ENCODE data around the gene CCDC6. TPM values are rescaled to one million over a fixed set of nuclear protein-coding genes. Genes with fewer than 3 reads are reported as not detected.
A peak's percentile ranks its signal among the peaks of the same experiment; 100 is the strongest.
"Not testable (repeated sequence)": the region's sequence is repeated elsewhere in the genome, so short reads cannot be mapped to it uniquely, and the experiment has no call there.

The CCDC6 gene
- 28.1 TPM for total RNA-seq (ENCODE audit: unreplicated experiment)
- long read RNA-seq, full-length matches to known transcripts: 1 of 1 reads
- long read RNA-seq, partial matches to known transcripts: 0 of 1 reads
- long read RNA-seq, other reads (novel, unspliced or antisense): 0 of 1 reads

DNA sequence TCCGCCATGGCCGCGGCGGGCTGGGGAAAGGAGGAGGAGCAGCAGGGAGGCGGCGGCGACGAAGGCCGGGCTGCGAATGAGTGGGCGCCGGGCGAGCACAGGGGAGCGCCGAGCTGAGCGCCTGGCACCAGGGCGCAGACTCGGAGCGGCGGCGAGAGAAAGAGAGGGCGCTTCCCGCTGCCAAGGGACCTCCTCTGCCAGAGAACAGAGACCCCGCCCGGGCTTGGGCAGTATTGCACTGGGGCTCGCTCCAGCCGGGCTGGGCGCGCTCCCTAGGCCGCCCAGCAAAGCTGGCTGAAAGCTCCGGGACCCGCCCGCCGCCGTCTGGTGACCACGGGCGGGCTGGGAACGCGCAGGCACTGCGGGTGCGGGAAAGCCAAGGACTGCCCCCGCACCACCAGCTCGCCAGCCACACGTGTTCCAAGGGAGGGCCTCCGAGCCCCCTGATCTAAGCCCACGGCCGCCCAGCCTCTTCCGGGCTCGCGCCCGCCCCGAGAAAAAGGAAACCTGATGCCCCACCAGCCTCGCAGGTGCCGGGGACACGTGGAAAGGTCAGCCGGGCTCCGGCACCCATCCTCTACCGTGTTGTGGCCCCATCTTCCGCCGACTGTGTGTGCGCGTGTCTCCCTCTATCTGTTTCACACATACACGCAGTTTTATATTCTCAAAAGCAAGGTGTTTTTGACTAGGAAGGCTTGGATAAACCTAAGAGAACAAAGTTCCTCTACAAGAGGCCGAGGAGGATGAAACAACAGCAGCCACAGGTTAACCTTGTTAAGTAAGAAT, at the start of gene CCDC6:
CCDC6 (minus strand) TSS at position 140 of the 786 bp plus-strand sequence; CDS start at position 8, 132 bp downstream.
- Mint-ChIP-seq H3K4me1 (ENCODE audit: low read depth, unreplicated experiment) (peaks cover 18% of the 10 kb centered on the region), H3K27me3 (ENCODE audit: unreplicated experiment) (peaks cover 10% of the 10 kb centered on the region), H3K27ac (ENCODE audit: unreplicated experiment) (peak within 1 kb of the TSS; percentile 98), H3K36me3 (ENCODE audit: unreplicated experiment) (no peaks in the 10 kb centered on the region), H3K9me3 (ENCODE audit: unreplicated experiment) (peaks cover 7% of the 10 kb centered on the region), H3K4me3 (ENCODE audit: unreplicated experiment) (peak within 1 kb of the TSS; percentile 97)
- TF ChIP-seq, protein P1, sequence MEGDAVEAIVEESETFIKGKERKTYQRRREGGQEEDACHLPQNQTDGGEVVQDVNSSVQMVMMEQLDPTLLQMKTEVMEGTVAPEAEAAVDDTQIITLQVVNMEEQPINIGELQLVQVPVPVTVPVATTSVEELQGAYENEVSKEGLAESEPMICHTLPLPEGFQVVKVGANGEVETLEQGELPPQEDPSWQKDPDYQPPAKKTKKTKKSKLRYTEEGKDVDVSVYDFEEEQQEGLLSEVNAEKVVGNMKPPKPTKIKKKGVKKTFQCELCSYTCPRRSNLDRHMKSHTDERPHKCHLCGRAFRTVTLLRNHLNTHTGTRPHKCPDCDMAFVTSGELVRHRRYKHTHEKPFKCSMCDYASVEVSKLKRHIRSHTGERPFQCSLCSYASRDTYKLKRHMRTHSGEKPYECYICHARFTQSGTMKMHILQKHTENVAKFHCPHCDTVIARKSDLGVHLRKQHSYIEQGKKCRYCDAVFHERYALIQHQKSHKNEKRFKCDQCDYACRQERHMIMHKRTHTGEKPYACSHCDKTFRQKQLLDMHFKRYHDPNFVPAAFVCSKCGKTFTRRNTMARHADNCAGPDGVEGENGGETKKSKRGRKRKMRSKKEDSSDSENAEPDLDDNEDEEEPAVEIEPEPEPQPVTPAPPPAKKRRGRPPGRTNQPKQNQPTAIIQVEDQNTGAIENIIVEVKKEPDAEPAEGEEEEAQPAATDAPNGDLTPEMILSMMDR (IDR thresholded peaks at IDR 0.05; ENCODE audit: partially characterized antibody, unreplicated experiment): peak; percentile 78
- DNase-seq: peak; percentile 96

DNA sequence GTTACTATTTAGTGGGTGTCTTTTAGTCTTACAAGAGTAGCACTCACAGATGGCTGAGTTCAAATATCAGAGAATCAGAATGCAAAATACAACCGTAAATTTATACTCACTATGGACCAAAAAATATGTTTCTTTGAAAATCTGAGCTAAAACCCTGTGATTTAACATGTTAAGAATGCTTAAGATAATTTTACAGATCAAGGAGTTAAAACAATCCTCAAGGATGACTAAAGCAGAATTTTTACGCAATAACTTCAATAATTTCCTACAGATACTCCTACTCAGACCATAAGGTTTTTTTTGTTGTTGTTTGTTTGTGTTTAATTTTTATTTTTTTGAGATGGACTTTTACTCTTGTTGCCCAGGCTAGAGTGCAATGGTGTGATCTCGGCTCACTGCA, 47.9 kb upstream of the CCDC6 start:
- H3K36me3 Mint-ChIP-seq (ENCODE audit: unreplicated experiment): no peaks in the 10 kb centered on the region

DNA sequence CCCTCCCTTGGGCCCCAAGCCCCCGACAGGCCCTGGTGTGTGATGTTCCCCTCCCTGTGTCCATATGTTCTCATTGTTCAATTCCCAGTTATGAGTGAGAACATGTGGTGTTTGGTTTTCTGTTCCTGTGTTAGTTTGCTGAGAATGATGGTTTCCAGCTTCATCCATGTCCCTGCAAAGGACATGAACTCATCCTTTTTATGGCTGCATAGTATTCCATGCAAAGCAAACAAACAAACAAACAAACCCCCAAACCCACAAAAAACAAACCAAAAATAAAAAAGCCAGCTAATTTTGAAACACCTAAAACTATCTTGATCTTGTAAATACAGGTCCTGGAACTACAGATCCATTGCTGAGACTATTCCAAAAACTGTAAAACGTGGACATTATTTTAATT, 47.4 kb upstream of the CCDC6 start:
- not testable (repeated sequence) for H3K27ac Mint-ChIP-seq (ENCODE audit: unreplicated experiment); H3K27me3 Mint-ChIP-seq (ENCODE audit: unreplicated experiment); H3K4me1 Mint-ChIP-seq (ENCODE audit: low read depth, unreplicated experiment); H3K36me3 Mint-ChIP-seq (ENCODE audit: unreplicated experiment); DNase-seq; H3K9me3 Mint-ChIP-seq (ENCODE audit: unreplicated experiment); H3K4me3 Mint-ChIP-seq (ENCODE audit: unreplicated experiment)

More for the DNA sequence above, 47.9 kb upstream of the CCDC6 start:
- TF ChIP-seq, protein P1 (IDR thresholded peaks at IDR 0.05; ENCODE audit: partially characterized antibody, unreplicated experiment): no peak
- DNase-seq: no peak
- H3K9me3 Mint-ChIP-seq (ENCODE audit: unreplicated experiment): no peaks in the 10 kb centered on the region
- H3K4me3 Mint-ChIP-seq (ENCODE audit: unreplicated experiment): no peak overlapping the region
- H3K4me1 Mint-ChIP-seq (ENCODE audit: low read depth, unreplicated experiment): no peaks in the 10 kb centered on the region
- no peak overlapping the region for H3K27ac Mint-ChIP-seq (ENCODE audit: unreplicated experiment)
- no peaks in the 10 kb centered on the region for H3K27me3 Mint-ChIP-seq (ENCODE audit: unreplicated experiment)

DNA sequence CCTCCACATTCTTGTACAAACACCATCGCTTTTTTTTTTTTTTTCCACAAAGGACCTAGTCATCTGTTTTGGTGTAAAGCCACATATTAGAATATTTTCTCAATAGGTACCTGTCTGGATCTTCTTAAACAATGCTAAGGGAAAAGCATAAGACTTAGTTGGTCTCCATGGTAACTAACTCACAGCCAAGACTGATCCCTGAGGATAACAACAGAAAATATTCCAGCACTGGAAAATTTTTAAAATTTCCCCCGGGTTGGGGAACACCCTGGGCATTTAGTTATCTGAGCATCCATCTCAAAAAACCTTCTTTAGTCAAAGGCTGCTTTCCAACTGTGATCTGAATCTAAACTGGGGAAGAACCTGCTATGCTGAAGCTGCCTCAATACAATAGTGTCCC, 43.7 kb upstream of the CCDC6 start:
- Mint-ChIP-seq H3K4me3 (ENCODE audit: unreplicated experiment) (no peak overlapping the region), H3K36me3 (ENCODE audit: unreplicated experiment) (no peaks in the 10 kb centered on the region), H3K4me1 (ENCODE audit: low read depth, unreplicated experiment) (no peaks in the 10 kb centered on the region), H3K9me3 (ENCODE audit: unreplicated experiment) (no peaks in the 10 kb centered on the region), H3K27ac (ENCODE audit: unreplicated experiment) (no peak overlapping the region), H3K27me3 (ENCODE audit: unreplicated experiment) (no peaks in the 10 kb centered on the region)
- DNase-seq: no peak
- TF ChIP-seq, protein P1 (IDR thresholded peaks at IDR 0.05; ENCODE audit: partially characterized antibody, unreplicated experiment): no peak

DNA sequence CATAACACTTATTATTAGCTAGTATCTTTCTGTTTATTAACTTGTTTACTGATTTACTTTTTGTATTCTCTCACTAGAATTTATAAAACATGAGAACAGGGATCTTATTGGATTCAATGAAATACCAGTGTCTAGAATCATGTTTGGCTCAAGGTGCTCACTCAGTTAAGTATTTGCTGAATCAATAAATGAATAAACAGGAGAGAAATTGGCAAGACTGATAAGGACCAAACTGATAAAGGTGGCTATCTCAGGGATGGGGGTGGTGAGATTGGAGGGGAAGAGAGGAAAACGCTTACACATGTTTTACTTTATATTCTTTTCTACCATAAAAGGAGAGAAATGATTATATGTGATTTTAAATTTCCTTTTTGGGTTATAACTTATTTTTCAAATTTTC, 43.3 kb upstream of the CCDC6 start:
- Mint-ChIP-seq H3K27ac (ENCODE audit: unreplicated experiment) (no peak overlapping the region), H3K4me3 (ENCODE audit: unreplicated experiment) (no peak overlapping the region), H3K4me1 (ENCODE audit: low read depth, unreplicated experiment) (no peaks in the 10 kb centered on the region), H3K27me3 (ENCODE audit: unreplicated experiment) (no peaks in the 10 kb centered on the region), H3K36me3 (ENCODE audit: unreplicated experiment) (no peaks in the 10 kb centered on the region), H3K9me3 (ENCODE audit: unreplicated experiment) (no peaks in the 10 kb centered on the region)
- TF ChIP-seq, protein P1 (IDR thresholded peaks at IDR 0.05; ENCODE audit: partially characterized antibody, unreplicated experiment): no peak
- DNase-seq: no peak
